Tongue (tissue), 2 donors: ENCODE data around the gene PLCB3. TPM values are rescaled to one million over a fixed set of nuclear protein-coding genes. Genes with fewer than 3 reads are reported as not detected.

Source experiments
- DNase-seq: peaks from one replicate; pipeline ENCODE4 v3.0.0-alpha.2; 2015
- total RNA-seq: library from RNA; depleted of rRNA; stranded (reverse); fragments of >200 nt; gene quantifications from one replicate; pipeline ENCODE4 v1.2.3, GENCODE V29; 2014

PLCB3 gene
- total RNA-seq, 1 donor from 2014 or later = 18.5 TPM

- DNase-seq = no peak
Observed at GRCh38 chr11:64222651-64223000, 28.7 kb upstream of the PLCB3 start.

- DNase-seq = no peak
Observed at GRCh38 chr11:64223001-64223651, 28.2 kb upstream of the PLCB3 start.

GRCh38 chr11:64224151-64224890, 27.0 kb upstream of the PLCB3 start:
- DNase-seq = no peak

GRCh38 chr11:64224891-64225607, 26.3 kb upstream of the PLCB3 start:
- DNase-seq = no peak

- DNase-seq = peak; percentile 94
Observed at GRCh38 chr11:64225608-64226506, 25.5 kb upstream of the PLCB3 start, which contains the start of the genes NUDT22 and TRPT1. Gene NUDT22 (plus strand): TSS chr11:64226274. CDS start chr11:64226653, 379 bp downstream. Gene TRPT1 (minus strand): TSS chr11:64226186. CDS start chr11:64225860, 326 bp downstream.

- DNase-seq = peak; percentile 64
Observed at GRCh38 chr11:64226507-64227051, 24.8 kb upstream of the PLCB3 start.

- DNase-seq = no peak
Observed at GRCh38 chr11:64227405-64227956, 23.8 kb upstream of the PLCB3 start.

- DNase-seq = no peak
Observed at GRCh38 chr11:64229090-64229743, 22.1 kb upstream of the PLCB3 start.

GRCh38 chr11:64229744-64230170, 21.6 kb upstream of the PLCB3 start:
- DNase-seq = no peak

GRCh38 chr11:64230171-64230984, 21.0 kb upstream of the PLCB3 start, which contains the start of gene DNAJC4:
Gene DNAJC4 (plus strand): TSS chr11:64230548. CDS start chr11:64230855, 307 bp downstream.
- peak; percentile 98 for DNase-seq

- DNase-seq = no peak
Observed at GRCh38 chr11:64230985-64231365, 20.4 kb upstream of the PLCB3 start.

- no peak for DNase-seq
Observed at GRCh38 chr11:64231546-64231945, 19.8 kb upstream of the PLCB3 start.

GRCh38 chr11:64232182-64232966, 19.0 kb upstream of the PLCB3 start:
- DNase-seq = no peak

- DNase-seq = no peak
Observed at GRCh38 chr11:64232967-64233315, 18.4 kb upstream of the PLCB3 start.

- DNase-seq = peak; percentile 84
Observed at GRCh38 chr11:64233913-64234586, 17.3 kb upstream of the PLCB3 start, which contains the start of gene VEGFB. Gene VEGFB (plus strand): TSS chr11:64234584. CDS start chr11:64234834, 250 bp downstream.

GRCh38 chr11:64234647-64235379, 16.5 kb upstream of the PLCB3 start:
- DNase-seq = peak; percentile 51

GRCh38 chr11:64235437-64236161, 15.7 kb upstream of the PLCB3 start:
- DNase-seq = no peak
